Stimulated activated CD8-positive, alpha-beta memory T cell treated with anti-CD3 and anti-CD28 coated beads, Interleukin-12 subunit alpha, Interleukin-12 subunit beta, amount 100 ng/mL, for 4 hours (primary cell): ENCODE data around the gene MOCS1.
A peak's percentile ranks its signal among the peaks of the same experiment; 100 is the strongest.
"Not testable (repeated sequence)": the region's sequence is repeated elsewhere in the genome, so short reads cannot be mapped to it uniquely, and the experiment has no call there.

Experiments used
- DNase-seq: peaks from one replicate; pipeline ENCODE4 v3.0.0-alpha.2; 2020; ENCODE audit warnings: low read depth

MOCS1 gene

GRCh38 chr6:39934131-39934757 is at the start of gene MOCS1:
MOCS1 (minus strand) TSS chr6:39934462; CDS start chr6:39934417, 45 bp downstream.
- DNase-seq: peak; percentile 9

- no peak for DNase-seq
Observed at GRCh38 chr6:39984051-39984450, 49.8 kb upstream of the MOCS1 start.

- no peak for DNase-seq
Observed at GRCh38 chr6:39983193-39983592, 48.9 kb upstream of the MOCS1 start.

- no peak for DNase-seq
Observed at GRCh38 chr6:39982720-39983119, 48.5 kb upstream of the MOCS1 start.

- DNase-seq: no peak
Observed at GRCh38 chr6:39980839-39981580, 46.7 kb upstream of the MOCS1 start.

- DNase-seq: no peak
Observed at GRCh38 chr6:39979461-39980328, 45.4 kb upstream of the MOCS1 start.

GRCh38 chr6:39978240-39978639 is 44.0 kb upstream of the MOCS1 start:
- no peak for DNase-seq

GRCh38 chr6:39973661-39974060 is 39.4 kb upstream of the MOCS1 start:
- DNase-seq: no peak

GRCh38 chr6:39972717-39973116 is 38.5 kb upstream of the MOCS1 start:
- not testable (repeated sequence) for DNase-seq

- not testable (repeated sequence) for DNase-seq
Observed at GRCh38 chr6:39971131-39971530, 36.9 kb upstream of the MOCS1 start.

GRCh38 chr6:39965751-39966150 is 31.5 kb upstream of the MOCS1 start:
- DNase-seq: no peak

GRCh38 chr6:39964530-39964929 is 30.3 kb upstream of the MOCS1 start:
- DNase-seq: no peak

GRCh38 chr6:39964094-39964493 is 29.8 kb upstream of the MOCS1 start:
- no peak for DNase-seq

- no peak for DNase-seq
Observed at GRCh38 chr6:39962831-39963230, 28.6 kb upstream of the MOCS1 start.

- DNase-seq: no peak
Observed at GRCh38 chr6:39961178-39961577, 26.9 kb upstream of the MOCS1 start.

- DNase-seq: no peak
Observed at GRCh38 chr6:39958947-39959346, 24.7 kb upstream of the MOCS1 start.

- no peak for DNase-seq
Observed at GRCh38 chr6:39956936-39957335, 22.7 kb upstream of the MOCS1 start.

- no peak for DNase-seq
Observed at GRCh38 chr6:39953076-39953618, 18.9 kb upstream of the MOCS1 start.

- no peak for DNase-seq
Observed at GRCh38 chr6:39952167-39952566, 17.9 kb upstream of the MOCS1 start.

- no peak for DNase-seq
Observed at GRCh38 chr6:39951716-39952115, 17.5 kb upstream of the MOCS1 start.

- DNase-seq: no peak
Observed at GRCh38 chr6:39951191-39951590, 16.9 kb upstream of the MOCS1 start.

GRCh38 chr6:39950125-39950720 is 16.0 kb upstream of the MOCS1 start:
- no peak for DNase-seq
